ENCODE results near the gene RPL14.

RPL14 gene

DNA sequence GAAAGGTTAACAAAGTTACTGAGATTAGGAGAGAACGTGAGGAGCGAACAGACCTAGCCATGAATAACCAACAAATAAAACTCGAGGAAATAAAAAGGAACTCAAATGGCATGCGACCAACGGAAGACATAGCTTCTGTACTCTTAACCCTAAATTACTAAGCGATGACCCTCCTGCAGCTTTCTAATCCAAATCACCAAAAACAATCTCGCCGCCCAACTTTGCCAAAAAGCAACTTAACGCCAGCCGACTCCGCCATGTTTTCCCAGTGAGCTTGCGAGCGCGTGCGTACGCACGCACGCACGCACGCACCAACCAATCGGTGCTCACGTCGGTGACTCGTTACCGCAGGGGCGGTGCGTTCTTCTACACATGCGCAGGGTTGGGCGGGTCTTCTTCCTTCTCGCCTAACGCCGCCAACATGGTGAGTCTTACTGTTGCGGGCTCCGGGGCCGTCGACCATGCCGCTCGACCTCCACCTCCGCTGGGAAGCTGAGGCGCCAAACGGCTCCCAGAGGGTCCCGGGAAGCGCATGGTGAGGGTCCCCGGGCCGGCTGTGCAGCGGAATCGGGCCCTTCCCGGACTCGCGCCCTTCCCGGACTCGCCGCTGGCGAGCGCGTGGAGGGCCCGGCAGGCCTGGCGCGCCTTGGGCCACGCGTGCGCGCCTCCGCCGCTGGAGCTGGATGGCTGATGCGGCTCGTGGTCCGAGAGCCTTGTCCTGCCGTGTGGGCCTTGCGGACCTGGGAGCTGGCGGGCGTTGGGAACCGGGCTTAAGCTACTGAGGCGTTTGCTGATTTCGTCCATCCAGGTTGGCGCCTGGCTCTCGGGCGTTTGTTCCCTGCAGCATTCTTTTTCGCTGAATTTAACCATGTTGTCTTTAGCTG lies at the start of gene RPL14:
TSS of gene RPL14 (plus strand) at position 400 of the 884 bp plus-strand sequence. CDS start at position 533, 133 bp downstream.
- FAIRE-seq (no peak), DNase-seq (ENCODE audit: insufficient read length, low spot score) (peak; percentile 92)
- TF ChIP-seq, protein P1, sequence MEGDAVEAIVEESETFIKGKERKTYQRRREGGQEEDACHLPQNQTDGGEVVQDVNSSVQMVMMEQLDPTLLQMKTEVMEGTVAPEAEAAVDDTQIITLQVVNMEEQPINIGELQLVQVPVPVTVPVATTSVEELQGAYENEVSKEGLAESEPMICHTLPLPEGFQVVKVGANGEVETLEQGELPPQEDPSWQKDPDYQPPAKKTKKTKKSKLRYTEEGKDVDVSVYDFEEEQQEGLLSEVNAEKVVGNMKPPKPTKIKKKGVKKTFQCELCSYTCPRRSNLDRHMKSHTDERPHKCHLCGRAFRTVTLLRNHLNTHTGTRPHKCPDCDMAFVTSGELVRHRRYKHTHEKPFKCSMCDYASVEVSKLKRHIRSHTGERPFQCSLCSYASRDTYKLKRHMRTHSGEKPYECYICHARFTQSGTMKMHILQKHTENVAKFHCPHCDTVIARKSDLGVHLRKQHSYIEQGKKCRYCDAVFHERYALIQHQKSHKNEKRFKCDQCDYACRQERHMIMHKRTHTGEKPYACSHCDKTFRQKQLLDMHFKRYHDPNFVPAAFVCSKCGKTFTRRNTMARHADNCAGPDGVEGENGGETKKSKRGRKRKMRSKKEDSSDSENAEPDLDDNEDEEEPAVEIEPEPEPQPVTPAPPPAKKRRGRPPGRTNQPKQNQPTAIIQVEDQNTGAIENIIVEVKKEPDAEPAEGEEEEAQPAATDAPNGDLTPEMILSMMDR (IDR thresholded peaks at IDR 0.05; ENCODE audit: insufficient read depth, missing control alignments) = no peak

DNA sequence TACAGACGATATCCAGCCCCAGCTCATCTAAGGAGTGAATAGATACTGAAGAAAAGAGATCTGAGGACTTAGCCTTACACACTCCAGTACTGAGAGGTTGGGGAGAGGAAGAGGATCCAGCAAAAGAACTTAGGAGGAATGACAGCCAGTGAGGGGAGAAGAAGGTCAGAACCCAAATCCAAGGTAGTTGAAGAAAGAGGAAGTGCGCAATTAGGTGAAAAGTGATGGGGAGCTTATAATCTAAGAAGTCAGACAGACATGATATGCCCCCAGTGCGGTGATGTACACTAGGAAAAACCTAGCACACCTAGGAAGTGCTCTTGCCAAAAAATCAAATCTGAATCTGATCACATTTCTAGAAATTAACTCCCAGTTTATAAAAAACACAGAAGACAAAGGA lies 49.5 kb upstream of the RPL14 start:
- FAIRE-seq (no peak), DNase-seq (ENCODE audit: insufficient read length, low spot score) (no peak)
- TF ChIP-seq, protein P1 (IDR thresholded peaks at IDR 0.05; ENCODE audit: insufficient read depth, missing control alignments) = no peak

DNA sequence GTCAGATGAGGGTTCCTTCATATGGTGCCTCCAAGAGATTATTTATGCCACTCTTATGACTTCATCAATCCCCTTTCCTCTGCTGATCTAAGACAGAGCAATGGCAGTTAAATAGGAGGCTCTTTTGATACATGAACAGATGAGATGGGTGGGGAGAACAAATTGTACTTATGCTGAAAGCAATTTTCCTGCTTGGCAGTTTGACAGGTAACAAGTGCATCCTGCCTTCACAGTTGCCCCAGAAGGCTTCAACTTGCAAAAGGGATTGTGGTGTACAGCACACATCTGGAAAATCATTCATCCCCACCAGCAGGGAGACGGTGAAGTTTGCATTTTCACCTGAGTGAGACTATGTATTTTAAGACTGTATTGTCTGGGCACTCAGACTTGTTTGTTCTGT lies 42.9 kb upstream of the RPL14 start:
- FAIRE-seq (no peak), DNase-seq (ENCODE audit: insufficient read length, low spot score) (no peak)
- TF ChIP-seq, protein P1 (IDR thresholded peaks at IDR 0.05; ENCODE audit: insufficient read depth, missing control alignments) = no peak

DNA sequence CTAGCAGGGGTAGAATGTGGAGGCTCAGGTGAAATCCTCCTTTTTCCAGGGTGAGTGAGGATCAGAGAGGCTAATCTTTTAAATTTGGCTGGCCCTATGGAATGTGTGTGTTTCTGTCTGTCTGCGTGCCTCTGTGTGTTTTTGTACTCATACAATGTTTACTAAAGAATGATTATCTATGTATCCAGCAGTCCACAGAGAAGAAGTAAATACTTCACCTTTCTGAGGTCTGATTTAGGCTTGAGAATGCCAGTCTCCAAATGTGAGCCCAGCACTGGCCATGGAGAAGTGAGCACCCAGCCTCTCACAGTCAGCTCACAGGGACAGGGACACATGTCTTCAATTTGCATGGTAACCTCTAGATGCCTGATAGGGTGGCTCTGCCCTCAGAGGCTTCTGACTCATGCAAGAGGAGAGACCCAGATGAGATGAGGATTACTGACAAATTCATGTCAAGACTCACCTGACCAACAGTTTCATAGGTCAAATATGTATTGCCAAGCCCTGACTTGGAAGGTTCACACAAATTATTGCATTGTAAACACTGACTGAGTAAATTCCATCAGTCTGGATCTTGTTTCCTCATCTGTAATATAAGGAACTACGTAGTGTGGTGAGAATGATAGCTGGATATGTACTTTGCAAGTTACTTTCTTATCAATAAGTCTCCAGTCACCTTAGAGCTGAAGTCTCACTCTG lies 39.1 kb upstream of the RPL14 start:
- FAIRE-seq = no peak
- DNase-seq (ENCODE audit: insufficient read length, low spot score) = no peak
- TF ChIP-seq, protein P1 (IDR thresholded peaks at IDR 0.05; ENCODE audit: insufficient read depth, missing control alignments) = no peak

DNA sequence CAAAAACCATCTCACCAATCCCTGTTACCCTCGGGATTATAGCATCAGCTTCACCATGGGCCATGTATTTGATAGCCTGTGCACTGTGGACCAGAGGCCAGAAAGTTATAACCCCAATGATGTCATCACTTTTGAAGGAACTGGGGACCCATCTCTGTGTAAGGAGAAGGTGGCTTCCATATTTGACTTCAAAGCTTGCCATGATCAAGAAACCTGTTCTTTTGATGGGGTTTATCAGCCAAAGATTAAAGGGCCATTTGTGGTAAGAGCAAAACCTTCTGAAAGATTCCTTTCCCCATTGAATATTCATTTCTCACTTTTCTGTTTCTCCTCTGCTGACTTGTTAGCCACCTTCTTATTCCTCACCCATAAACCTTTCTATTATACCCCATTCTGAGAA lies 34.3 kb upstream of the RPL14 start:
- no peak for FAIRE-seq
- no peak for DNase-seq (ENCODE audit: insufficient read length, low spot score)
- TF ChIP-seq, protein P1 (IDR thresholded peaks at IDR 0.05; ENCODE audit: insufficient read depth, missing control alignments) = no peak

DNA sequence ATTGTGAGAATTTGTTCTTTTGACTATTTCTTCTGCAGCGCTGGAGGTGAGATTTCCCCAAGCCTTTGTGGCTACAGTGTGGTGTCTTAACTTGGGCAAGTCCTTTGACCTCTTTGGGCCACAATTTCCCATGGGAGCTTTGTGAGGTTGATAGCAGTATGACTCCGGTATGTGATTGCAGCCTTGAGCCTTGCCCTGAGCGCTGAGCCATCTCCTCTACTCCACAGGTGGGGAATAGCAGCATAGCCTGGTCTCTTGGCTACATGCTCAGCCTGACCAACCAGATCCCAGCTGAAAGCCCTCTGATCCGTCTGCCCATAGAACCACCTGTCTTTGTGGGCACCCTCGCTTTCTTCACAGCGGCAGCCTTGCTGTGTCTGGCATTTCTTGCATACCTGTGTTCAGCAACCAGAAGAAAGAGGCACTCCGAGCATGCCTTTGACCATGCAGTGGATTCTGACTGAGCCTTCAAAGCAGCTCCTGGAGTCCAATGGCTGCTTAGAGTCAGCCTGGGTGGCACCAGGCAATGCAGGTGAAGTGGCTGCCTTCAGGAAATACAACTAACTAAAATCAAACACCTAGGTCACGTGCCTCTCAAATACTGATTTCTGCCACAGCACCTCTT lies 30.0 kb upstream of the RPL14 start:
- TF ChIP-seq, protein P1 (IDR thresholded peaks at IDR 0.05; ENCODE audit: insufficient read depth, missing control alignments) = no peak
- FAIRE-seq (no peak), DNase-seq (ENCODE audit: insufficient read length, low spot score) (no peak)

Data from D721Med (cell line).